ENCODE data around the gene CIB4. TPM values are rescaled to one million over a fixed set of nuclear protein-coding genes. Genes with fewer than 3 reads are reported as not detected.

Gene CIB4
- total and polyA plus RNA-seq, 7 donors = not detected

DNA sequence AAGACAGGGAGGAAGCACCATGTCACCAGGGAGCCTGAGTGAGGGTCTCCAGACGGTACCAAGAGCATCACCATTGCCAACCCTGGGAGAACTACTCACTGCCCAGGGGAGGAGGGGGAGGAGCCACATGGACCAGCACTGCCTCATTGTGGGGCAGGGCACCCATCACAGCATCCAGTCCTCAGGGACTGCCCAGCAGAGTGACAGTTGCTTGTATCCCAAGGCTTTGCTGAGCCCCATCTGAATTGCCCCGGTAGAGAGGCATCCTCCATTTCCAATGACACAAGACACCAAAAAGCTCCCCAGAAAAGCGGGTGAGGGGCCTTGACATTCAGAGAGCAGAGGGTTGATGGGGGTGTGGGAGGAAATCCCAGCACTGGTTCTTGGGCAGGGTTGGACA, 6.8 kb upstream of the CIB4 start:
- no peak for TF ChIP-seq EP300 (IDR thresholded peaks at IDR 0.05)
- TF ChIP-seq, protein P1, sequence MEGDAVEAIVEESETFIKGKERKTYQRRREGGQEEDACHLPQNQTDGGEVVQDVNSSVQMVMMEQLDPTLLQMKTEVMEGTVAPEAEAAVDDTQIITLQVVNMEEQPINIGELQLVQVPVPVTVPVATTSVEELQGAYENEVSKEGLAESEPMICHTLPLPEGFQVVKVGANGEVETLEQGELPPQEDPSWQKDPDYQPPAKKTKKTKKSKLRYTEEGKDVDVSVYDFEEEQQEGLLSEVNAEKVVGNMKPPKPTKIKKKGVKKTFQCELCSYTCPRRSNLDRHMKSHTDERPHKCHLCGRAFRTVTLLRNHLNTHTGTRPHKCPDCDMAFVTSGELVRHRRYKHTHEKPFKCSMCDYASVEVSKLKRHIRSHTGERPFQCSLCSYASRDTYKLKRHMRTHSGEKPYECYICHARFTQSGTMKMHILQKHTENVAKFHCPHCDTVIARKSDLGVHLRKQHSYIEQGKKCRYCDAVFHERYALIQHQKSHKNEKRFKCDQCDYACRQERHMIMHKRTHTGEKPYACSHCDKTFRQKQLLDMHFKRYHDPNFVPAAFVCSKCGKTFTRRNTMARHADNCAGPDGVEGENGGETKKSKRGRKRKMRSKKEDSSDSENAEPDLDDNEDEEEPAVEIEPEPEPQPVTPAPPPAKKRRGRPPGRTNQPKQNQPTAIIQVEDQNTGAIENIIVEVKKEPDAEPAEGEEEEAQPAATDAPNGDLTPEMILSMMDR (IDR thresholded peaks at IDR 0.05) = no peak
- TF ChIP-seq POLR2AphosphoS5 (IDR thresholded peaks at IDR 0.05) = no peak
- no peak for TF ChIP-seq POLR2A (IDR thresholded peaks at IDR 0.05)
- H3K27me3 ChIP-seq = peaks cover 0 to 3% (median 0%) of the 10 kb centered on the region in 3 donors
- no peak overlapping the region for H3K4me3 ChIP-seq
- no peaks in the 10 kb centered on the region for H3K9me3 ChIP-seq
- H3K27ac ChIP-seq = no peak overlapping the region
- intact Hi-C loops (cut with DNase I) = no loop called here
- H3K36me3 ChIP-seq = no peaks in the 10 kb centered on the region
- 84 to 88% methylated on average over 3 of the region's 3 CpGs for WGBS, 2 donors
- no peak for DNase-seq
- H3K4me1 ChIP-seq = peaks cover 0 to 8% (median 3%) of the 10 kb centered on the region in 4 donors

- H3K4me3 ChIP-seq = no peak overlapping the region
- TF ChIP-seq POLR2AphosphoS5 (IDR thresholded peaks at IDR 0.05) = no peak
- no peak for TF ChIP-seq POLR2A (IDR thresholded peaks at IDR 0.05)
- TF ChIP-seq EP300 (IDR thresholded peaks at IDR 0.05) = no peak
- TF ChIP-seq, protein P1 (IDR thresholded peaks at IDR 0.05) = no peak
- no peak overlapping the region for H3K27ac ChIP-seq
- 67 to 80% methylated on average over 6 of the region's 6 CpGs for WGBS, 2 donors
- no peaks in the 10 kb centered on the region for H3K36me3 ChIP-seq
- H3K9me3 ChIP-seq = no peaks in the 10 kb centered on the region
- H3K4me1 ChIP-seq = peaks cover 0 to 8% (median 3%) of the 10 kb centered on the region in 4 donors
- intact Hi-C loops (cut with DNase I) = no loop called here
- no peak for DNase-seq
- H3K27me3 ChIP-seq = peaks cover 0 to 3% (median 0%) of the 10 kb centered on the region in 3 donors
Observed at GRCh38 chr2:26646986-26647672, 6.0 kb upstream of the CIB4 start.

DNA sequence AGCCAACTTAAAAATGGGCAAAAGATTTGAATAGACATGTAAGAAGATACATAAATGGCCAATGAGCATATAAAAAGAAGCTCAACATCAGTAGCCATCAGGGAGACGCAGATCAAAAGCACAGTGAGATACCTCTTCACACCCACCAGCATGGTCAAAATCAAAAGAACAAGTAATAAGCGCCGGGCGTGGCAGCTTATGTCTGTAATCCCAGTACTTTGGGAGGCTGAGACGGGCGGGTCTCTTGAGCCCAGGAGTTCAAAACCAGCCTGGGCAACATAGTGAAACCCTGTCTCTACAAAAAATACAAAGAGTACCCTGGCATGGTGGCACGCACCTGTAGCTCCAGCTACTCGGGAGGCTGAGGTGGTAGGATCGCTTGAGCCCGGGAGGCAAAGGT, 4.6 kb upstream of the CIB4 start:
- intact Hi-C loops (cut with DNase I) = no loop called here
- WGBS, 2 donors = 72 to 89% methylated on average over 10 of the region's 10 CpGs
- no peak for DNase-seq

DNA sequence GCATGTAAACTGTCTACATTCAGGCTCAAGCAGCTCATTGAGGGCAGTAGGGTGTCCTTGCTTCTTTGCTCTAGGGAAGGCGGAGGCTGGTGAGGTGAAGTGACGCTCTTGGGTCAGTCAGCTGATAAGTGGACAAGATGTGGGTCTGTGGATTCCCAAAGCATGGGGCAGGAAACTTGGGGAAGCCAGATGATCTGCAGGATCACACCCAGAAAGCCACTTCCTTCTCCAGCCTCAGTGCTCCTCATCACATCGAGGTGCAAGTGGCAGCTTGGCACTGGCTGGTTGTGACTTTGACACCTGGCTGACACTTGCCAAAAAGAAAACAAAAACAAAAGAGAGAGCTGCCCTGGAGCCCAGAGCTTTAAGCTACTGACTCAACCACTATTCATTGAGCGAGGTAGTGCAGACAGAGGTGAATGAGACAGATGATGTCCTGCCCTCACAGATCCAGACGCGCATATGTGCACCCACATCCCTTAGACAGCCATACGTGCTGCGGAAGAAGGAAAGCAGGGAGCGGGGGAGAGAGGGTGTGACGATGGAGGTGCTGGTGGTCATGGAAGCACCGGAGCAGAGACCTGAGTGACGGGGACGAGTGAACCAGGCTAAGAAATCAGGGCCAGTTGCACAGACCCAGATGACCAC, 3.1 kb upstream of the CIB4 start:
- intact Hi-C loops (cut with DNase I) = no loop called here
- no peak overlapping the region for H3K4me3 ChIP-seq
- no peaks in the 10 kb centered on the region for H3K36me3 ChIP-seq
- H3K4me1 ChIP-seq = peaks cover 0 to 3% (median 1%) of the 10 kb centered on the region in 4 donors
- no peaks in the 10 kb centered on the region for H3K9me3 ChIP-seq
- H3K27me3 ChIP-seq = peaks cover 0 to 3% (median 0%) of the 10 kb centered on the region in 3 donors
- WGBS, 2 donors = 82% methylated on average over 13 of the region's 13 CpGs
- no peak for DNase-seq
- TF ChIP-seq POLR2A (IDR thresholded peaks at IDR 0.05) = no peak
- TF ChIP-seq, protein P1 (IDR thresholded peaks at IDR 0.05) = no peak
- TF ChIP-seq EP300 (IDR thresholded peaks at IDR 0.05) = no peak
- no peak for TF ChIP-seq POLR2AphosphoS5 (IDR thresholded peaks at IDR 0.05)
- no peak overlapping the region for H3K27ac ChIP-seq

More for the DNA sequence above, 4.6 kb upstream of the CIB4 start:
- TF ChIP-seq POLR2AphosphoS5 (IDR thresholded peaks at IDR 0.05) (no peak), EP300 (IDR thresholded peaks at IDR 0.05) (no peak), POLR2A (IDR thresholded peaks at IDR 0.05) (no peak)
- TF ChIP-seq, protein P1 (IDR thresholded peaks at IDR 0.05) = no peak
- Histone ChIP-seq H3K27me3 (peaks cover 0 to 3% (median 0%) of the 10 kb centered on the region in 3 donors), H3K4me1 (peaks cover 0 to 8% (median 3%) of the 10 kb centered on the region in 4 donors), H3K4me3 (no peak overlapping the region), H3K9me3 (no peaks in the 10 kb centered on the region), H3K27ac (no peak overlapping the region), H3K36me3 (no peaks in the 10 kb centered on the region)

Measured in sigmoid colon (tissue), 7 donors.